HFFc6 (cell line): ENCODE measurements around the gene LHFPL4. TPM values are rescaled to one million over a fixed set of nuclear protein-coding genes. Genes with fewer than 3 reads are reported as not detected.
"Not testable (repeated sequence)": the region's sequence is repeated elsewhere in the genome, so short reads cannot be mapped to it uniquely, and the experiment has no call there.

ENCODE experiments used
- DNase-seq: peaks from one replicate; pipeline ENCODE4 v3.0.0-alpha.2; 2018
- H3K27ac Mint-ChIP-seq: 2 replicates; pipeline ENCODE4 v1.8.0; 2020; ENCODE audit warnings: mild to moderate bottlenecking, mixed read lengths
- H3K27me3 Mint-ChIP-seq: 2 replicates; pipeline ENCODE4 v1.8.0; 2021; ENCODE audit warnings: mild to moderate bottlenecking, moderate library complexity, mixed read lengths; ENCODE audit not compliant: insufficient read depth
- H3K36me3 Mint-ChIP-seq: 2 replicates; pipeline ENCODE4 v1.8.0; 2021; ENCODE audit warnings: low read depth, mixed read lengths
- H3K4me1 Mint-ChIP-seq: 2 replicates; pipeline ENCODE4 v1.8.0; 2020; ENCODE audit warnings: low read depth, mixed read lengths
- H3K4me3 Mint-ChIP-seq: 2 replicates; pipeline ENCODE4 v1.8.0; 2020; ENCODE audit warnings: mild to moderate bottlenecking, moderate library complexity, mixed read lengths
- H3K9me3 Mint-ChIP-seq: 2 replicates; pipeline ENCODE4 v1.8.0; 2020; ENCODE audit warnings: mild to moderate bottlenecking, mixed read lengths
- CTCF ChIP-seq: fragments of 200-600 bp; sonication (generic); IDR thresholded peaks from 2 replicates; pipeline ENCODE4 v1.5.0; 2021; ENCODE audit warnings: antibody characterized with exemption, mild to moderate bottlenecking
- long read RNA-seq: library from polyadenylated mRNA; unstranded; transcript quantifications from one replicate; pipeline ENCODE4 v2.0.0, GENCODE V29; 2019
- total RNA-seq, 6 experiments: library from RNA; stranded (reverse); fragmentation: NEBNext Ultra II Directional; extraction: Animal tissue kit (Norgen Biotek cat#: 25700); gene quantifications; 2 replicates in 1 of 6; 3 replicates in 5 of 6; pipeline ENCODE4 v1.2.3, GENCODE V29; 2021

Gene LHFPL4
- not detected for total RNA-seq
- long read RNA-seq, partial matches to known transcripts = 0 of 2 reads
- long read RNA-seq, other reads (novel, unspliced or antisense) = 2 of 2 reads

- peaks cover 17% of the 10 kb centered on the region for H3K27me3 Mint-ChIP-seq
- no peak for DNase-seq
- no peak within 1 kb of the TSS for H3K27ac Mint-ChIP-seq
- TF ChIP-seq CTCF = no peak
- no peaks in the 10 kb centered on the region for H3K36me3 Mint-ChIP-seq
- no peak within 1 kb of the TSS for H3K4me3 Mint-ChIP-seq
- H3K9me3 Mint-ChIP-seq = no peaks in the 10 kb centered on the region
- no peaks in the 10 kb centered on the region for H3K4me1 Mint-ChIP-seq
Observed at GRCh38 chr3:9553021-9553947, at the start of gene LHFPL4. Gene LHFPL4, minus strand, starts transcription at chr3:9553822. Its CDS starts 1,143 bp downstream, at chr3:9552679.

GRCh38 chr3:9602620-9603019 lies 49.0 kb upstream of the LHFPL4 start:
- H3K27ac Mint-ChIP-seq = no peak overlapping the region
- no peak for DNase-seq
- no peak overlapping the region for H3K4me3 Mint-ChIP-seq
- H3K36me3 Mint-ChIP-seq = peaks cover 14% of the 10 kb centered on the region
- H3K4me1 Mint-ChIP-seq = no peaks in the 10 kb centered on the region
- no peak for TF ChIP-seq CTCF
- peaks cover 14% of the 10 kb centered on the region for H3K9me3 Mint-ChIP-seq
- peaks cover 16% of the 10 kb centered on the region for H3K27me3 Mint-ChIP-seq

GRCh38 chr3:9601006-9601581 lies 47.5 kb upstream of the LHFPL4 start:
- H3K4me1 Mint-ChIP-seq, H3K4me3 Mint-ChIP-seq, H3K27ac Mint-ChIP-seq, DNase-seq: not testable (repeated sequence)
- H3K9me3 Mint-ChIP-seq = peaks cover 12% of the 10 kb centered on the region
- peaks cover 16% of the 10 kb centered on the region for H3K27me3 Mint-ChIP-seq
- peaks cover 14% of the 10 kb centered on the region for H3K36me3 Mint-ChIP-seq

GRCh38 chr3:9600597-9600996 lies 47.0 kb upstream of the LHFPL4 start:
- H3K27me3 Mint-ChIP-seq = peaks cover 16% of the 10 kb centered on the region
- peaks cover 7% of the 10 kb centered on the region for H3K9me3 Mint-ChIP-seq
- no peak for DNase-seq
- H3K36me3 Mint-ChIP-seq = peaks cover 13% of the 10 kb centered on the region
- TF ChIP-seq CTCF = no peak
- H3K4me1 Mint-ChIP-seq = no peaks in the 10 kb centered on the region
- H3K27ac Mint-ChIP-seq = no peak overlapping the region
- no peak overlapping the region for H3K4me3 Mint-ChIP-seq

GRCh38 chr3:9598783-9599387 lies 45.3 kb upstream of the LHFPL4 start:
- Mint-ChIP-seq H3K9me3 (no peaks in the 10 kb centered on the region), H3K4me1 (no peaks in the 10 kb centered on the region), H3K36me3 (peaks cover 8% of the 10 kb centered on the region; the same call in 1 of the 2 replicates), H3K27ac (no peak overlapping the region), H3K4me3 (no peak overlapping the region), H3K27me3 (peaks cover 16% of the 10 kb centered on the region)
- no peak for DNase-seq
- TF ChIP-seq CTCF = no peak
